ENCODE data around the gene PLXNB2. TPM values are rescaled to one million over a fixed set of nuclear protein-coding genes. Genes with fewer than 3 reads are reported as not detected.

The PLXNB2 gene
- total and polyA plus RNA-seq, 2 donors (not counting 1 experiment from before 2014, with no cell fraction given): 62.7 to 209 TPM

DNA sequence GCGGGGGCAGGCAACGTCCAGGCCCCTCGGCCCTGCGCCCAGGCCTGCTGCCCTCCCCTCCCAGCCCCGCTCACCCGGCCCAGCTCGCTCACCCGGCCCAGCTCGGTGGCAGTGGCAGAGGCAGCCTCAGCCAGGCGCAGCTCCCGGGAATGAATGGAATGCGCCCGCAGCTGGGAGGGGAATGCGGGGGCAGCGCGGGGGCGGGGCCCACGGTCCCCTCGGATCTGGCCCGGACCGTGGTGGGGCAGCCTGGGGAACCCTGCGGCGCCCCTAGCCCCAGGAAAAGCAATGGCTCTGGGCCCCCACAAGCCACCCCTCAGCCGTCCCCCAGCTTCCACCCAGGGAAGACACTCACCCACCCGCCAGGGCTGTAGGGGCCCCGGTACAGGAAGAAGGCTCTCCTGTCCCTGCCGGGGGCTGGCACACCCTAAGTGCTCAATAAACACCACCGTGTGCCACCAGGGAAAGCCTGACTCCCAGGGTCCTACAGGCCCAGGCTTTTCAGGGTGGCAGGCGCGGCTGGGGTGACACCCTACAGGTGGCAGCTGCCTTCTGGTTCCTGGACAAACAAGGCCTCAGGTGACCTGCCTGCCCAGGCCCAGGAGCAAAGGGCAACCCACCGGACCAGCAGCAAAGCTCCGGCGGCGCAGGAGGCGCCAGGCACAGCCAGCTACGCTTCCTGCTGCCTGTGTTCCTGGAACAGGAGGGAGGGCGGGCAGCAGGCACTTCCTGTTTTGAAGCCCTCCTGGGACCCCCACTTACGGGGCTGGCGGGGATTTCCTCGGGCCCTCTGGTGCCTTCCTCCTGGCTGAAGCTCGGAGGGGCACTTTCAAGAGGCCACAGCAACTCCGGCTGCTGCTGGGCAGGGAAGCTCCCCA lies 13.8 kb downstream of the PLXNB2 start:
- H3K27ac ChIP-seq (ENCODE audit: insufficient read depth, low read length): peak overlapping the region; percentile 84
- no peaks in the 10 kb centered on the region for H3K27me3 ChIP-seq (ENCODE audit: control insufficient read depth, insufficient read depth, low read length)
- no peak overlapping the region for H2AFZ ChIP-seq (ENCODE audit: low read length)
- peak overlapping the region in 2 of 4 experiments; percentile 22 to 39 for H3K4me3 ChIP-seq (replicated peaks in 1 of 4; ENCODE audit: control extremely low read depth in 1 of 4, insufficient read depth in 1 of 4, low read depth in 3 of 4, low read length in 4 of 4)
- H3K4me1 ChIP-seq (ENCODE audit: control insufficient read depth, extremely low read depth, insufficient read depth, low read length): peaks cover 29% of the 10 kb centered on the region
- H3K36me3 ChIP-seq (ENCODE audit: control insufficient read depth, insufficient read depth, low read length): peaks cover 31% of the 10 kb centered on the region
- peak overlapping the region; percentile 64 for H3K4me2 ChIP-seq (ENCODE audit: extremely low read depth, insufficient read depth, low read length)
- peaks cover 93% of the 10 kb centered on the region for H3K79me2 ChIP-seq (ENCODE audit: control insufficient read depth, insufficient read depth, low read length)
- TF ChIP-seq CTCF (conservative IDR thresholded peaks at IDR 0.05 in 1 of 2, IDR thresholded peaks at IDR 0.05 in 1 of 2; ENCODE audit: low read depth in 1 of 2, low read length in 2 of 2) (no peak), EZH2 (IDR thresholded peaks at IDR 0.05; ENCODE audit: low read length, missing control alignments) (no peak)
- peak overlapping the region; percentile 58 for H3K9ac ChIP-seq (ENCODE audit: insufficient read depth, low read length)
- no peaks in the 10 kb centered on the region for H4K20me1 ChIP-seq (ENCODE audit: control insufficient read depth, extremely low read depth, insufficient read depth, low read length)
- H3K9me3 ChIP-seq (ENCODE audit: control insufficient read depth, insufficient read depth, low read depth, low read length): no peaks in the 10 kb centered on the region
- peak; percentile 52 to 82 for DNase-seq (ENCODE audit: low read depth in 2 of 2)

DNA sequence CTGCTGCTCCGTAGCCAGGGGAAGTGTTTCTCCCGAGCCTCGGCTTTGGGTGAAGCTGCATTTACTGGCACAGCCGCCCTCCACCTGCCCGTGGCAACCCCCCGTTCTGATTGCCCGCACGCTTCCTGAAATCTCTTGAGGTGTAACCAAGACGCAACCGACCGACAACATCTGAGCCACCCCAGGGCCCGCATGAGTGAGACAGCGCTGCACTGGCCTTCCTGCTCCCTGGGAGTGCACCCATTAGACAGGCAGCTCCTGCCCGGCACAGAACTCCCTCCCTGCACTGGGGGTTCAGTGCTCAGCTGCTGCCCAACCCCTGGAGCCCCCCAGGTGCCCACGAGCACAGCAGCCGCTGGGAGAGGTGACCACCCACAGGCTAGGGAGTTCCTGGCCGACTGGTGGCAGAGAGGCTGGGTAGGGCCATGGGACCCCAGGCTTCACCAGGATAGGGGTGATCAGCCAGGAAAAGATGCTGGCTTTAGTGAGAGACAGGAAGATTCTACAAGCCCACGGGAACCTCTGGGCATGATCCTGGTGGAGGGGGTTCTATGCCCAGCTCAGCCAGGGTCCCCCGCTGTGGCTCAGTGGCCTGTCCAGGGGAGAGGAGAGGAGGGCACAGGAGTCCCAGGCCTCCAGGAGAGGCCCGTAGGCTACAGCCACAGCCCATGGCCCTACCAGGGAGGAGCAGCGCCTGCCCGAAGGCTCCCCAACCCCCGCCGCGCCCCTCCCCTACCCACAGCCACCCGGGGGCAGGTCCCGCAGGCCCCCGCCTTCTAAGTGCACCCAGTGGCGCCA lies 14.6 kb downstream of the PLXNB2 start:
- Histone ChIP-seq H3K4me3 (replicated peaks in 1 of 4; ENCODE audit: control extremely low read depth in 1 of 4, insufficient read depth in 1 of 4, low read depth in 3 of 4, low read length in 4 of 4) (peak overlapping the region in 1 of 4 experiments; percentile 39), H3K27ac (ENCODE audit: insufficient read depth, low read length) (peak overlapping the region; percentile 50), H3K27me3 (ENCODE audit: control insufficient read depth, insufficient read depth, low read length) (no peaks in the 10 kb centered on the region), H3K4me1 (ENCODE audit: control insufficient read depth, extremely low read depth, insufficient read depth, low read length) (peaks cover 29% of the 10 kb centered on the region), H3K4me2 (ENCODE audit: extremely low read depth, insufficient read depth, low read length) (peak overlapping the region; percentile 61), H3K9ac (ENCODE audit: insufficient read depth, low read length) (no peak overlapping the region), H4K20me1 (ENCODE audit: control insufficient read depth, extremely low read depth, insufficient read depth, low read length) (no peaks in the 10 kb centered on the region), H3K9me3 (ENCODE audit: control insufficient read depth, insufficient read depth, low read depth, low read length) (no peaks in the 10 kb centered on the region), H3K79me2 (ENCODE audit: control insufficient read depth, insufficient read depth, low read length) (peaks cover 93% of the 10 kb centered on the region), H2AFZ (ENCODE audit: low read length) (no peak overlapping the region), H3K36me3 (ENCODE audit: control insufficient read depth, insufficient read depth, low read length) (peaks cover 38% of the 10 kb centered on the region)
- DNase-seq (ENCODE audit: low read depth in 2 of 2): no peak
- no peak for TF ChIP-seq CTCF (conservative IDR thresholded peaks at IDR 0.05 in 1 of 2, IDR thresholded peaks at IDR 0.05 in 1 of 2; ENCODE audit: low read depth in 1 of 2, low read length in 2 of 2)
- TF ChIP-seq EZH2 (IDR thresholded peaks at IDR 0.05; ENCODE audit: low read length, missing control alignments): no peak
